ENCODE results near the gene HMGN4. TPM values are rescaled to one million over a fixed set of nuclear protein-coding genes. Genes with fewer than 3 reads are reported as not detected.

HMGN4 gene
- total RNA-seq, 1 experiment from 2014 or later: 54.8 TPM

- intact Hi-C loops (cut with micrococcal nuclease): no loop called here
- DNase-seq (no peak), ATAC-seq (no peak)
- Histone ChIP-seq H3K9ac (ENCODE audit: low read length) (no peak overlapping the region), H3K4me1 (ENCODE audit: insufficient read depth, low read length) (no peaks in the 10 kb centered on the region; the same call in 1 of the 2 replicates), H4K20me1 (ENCODE audit: low read length) (no peaks in the 10 kb centered on the region), H3K4me2 (ENCODE audit: low read length) (no peak overlapping the region), H3K27me3 (ENCODE audit: low read length) (no peaks in the 10 kb centered on the region), H3K9me3 (ENCODE audit: low read length) (no peaks in the 10 kb centered on the region), H3F3A (ENCODE audit: low read length, unreplicated experiment) (no peaks in the 10 kb centered on the region), H3K36me3 (ENCODE audit: low read depth, low read length) (no peaks in the 10 kb centered on the region), H2AFZ (ENCODE audit: low read length) (no peak overlapping the region), H3K79me2 (ENCODE audit: low read length) (no peaks in the 10 kb centered on the region), H3K4me3 (ENCODE audit: low read length) (no peak overlapping the region), H3K27ac (ENCODE audit: low read length) (no peak overlapping the region), H3K9me2 (replicated peaks; ENCODE audit: low read length) (no peaks in the 10 kb centered on the region)
- no peak for TF ChIP-seq EZH2 (IDR thresholded peaks at IDR 0.05; ENCODE audit: low read length, unreplicated experiment)
- TF ChIP-seq, protein P1, sequence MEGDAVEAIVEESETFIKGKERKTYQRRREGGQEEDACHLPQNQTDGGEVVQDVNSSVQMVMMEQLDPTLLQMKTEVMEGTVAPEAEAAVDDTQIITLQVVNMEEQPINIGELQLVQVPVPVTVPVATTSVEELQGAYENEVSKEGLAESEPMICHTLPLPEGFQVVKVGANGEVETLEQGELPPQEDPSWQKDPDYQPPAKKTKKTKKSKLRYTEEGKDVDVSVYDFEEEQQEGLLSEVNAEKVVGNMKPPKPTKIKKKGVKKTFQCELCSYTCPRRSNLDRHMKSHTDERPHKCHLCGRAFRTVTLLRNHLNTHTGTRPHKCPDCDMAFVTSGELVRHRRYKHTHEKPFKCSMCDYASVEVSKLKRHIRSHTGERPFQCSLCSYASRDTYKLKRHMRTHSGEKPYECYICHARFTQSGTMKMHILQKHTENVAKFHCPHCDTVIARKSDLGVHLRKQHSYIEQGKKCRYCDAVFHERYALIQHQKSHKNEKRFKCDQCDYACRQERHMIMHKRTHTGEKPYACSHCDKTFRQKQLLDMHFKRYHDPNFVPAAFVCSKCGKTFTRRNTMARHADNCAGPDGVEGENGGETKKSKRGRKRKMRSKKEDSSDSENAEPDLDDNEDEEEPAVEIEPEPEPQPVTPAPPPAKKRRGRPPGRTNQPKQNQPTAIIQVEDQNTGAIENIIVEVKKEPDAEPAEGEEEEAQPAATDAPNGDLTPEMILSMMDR (conservative IDR thresholded peaks at IDR 0.05; ENCODE audit: low read depth, low read length): no peak
- no peak for TF ChIP-seq EZH2phosphoT487 (IDR thresholded peaks at IDR 0.05; ENCODE audit: borderline replicate concordance, low read length)
- POLR2A ChIA-PET (ENCODE audit: unreplicated experiment): no interaction called here
- CTCF ChIA-PET: no interaction called here
- BruUV-seq (replicated peaks): no TSS peak
Observed at GRCh38 chr6:26588965-26589364, 50.8 kb downstream of the HMGN4 start.

- H3F3A ChIP-seq (ENCODE audit: low read length, unreplicated experiment): peaks cover 5% of the 10 kb centered on the region
- H2AFZ ChIP-seq (ENCODE audit: low read length): no peak overlapping the region
- peaks cover 9% of the 10 kb centered on the region for H3K79me2 ChIP-seq (ENCODE audit: low read length)
- no peaks in the 10 kb centered on the region for H3K9me3 ChIP-seq (ENCODE audit: low read length)
- H3K4me1 ChIP-seq (ENCODE audit: insufficient read depth, low read length): no peaks in the 10 kb centered on the region; the same call in 1 of the 2 replicates
- CTCF ChIA-PET: no interaction called here
- no peaks in the 10 kb centered on the region for H3K27me3 ChIP-seq (ENCODE audit: low read length)
- no peaks in the 10 kb centered on the region for H3K36me3 ChIP-seq (ENCODE audit: low read depth, low read length)
- intact Hi-C loops (cut with micrococcal nuclease): no loop called here
- DNase-seq (peak; percentile 12), ATAC-seq (no peak)
- no TSS peak for BruUV-seq (replicated peaks)
- no peak overlapping the region for H3K9ac ChIP-seq (ENCODE audit: low read length)
- TF ChIP-seq, protein P1 (conservative IDR thresholded peaks at IDR 0.05; ENCODE audit: low read depth, low read length): no peak; the same call in 1 of the 2 replicates
- no peak for TF ChIP-seq EZH2 (IDR thresholded peaks at IDR 0.05; ENCODE audit: low read length, unreplicated experiment)
- no peak for TF ChIP-seq EZH2phosphoT487 (IDR thresholded peaks at IDR 0.05; ENCODE audit: borderline replicate concordance, low read length)
- H4K20me1 ChIP-seq (ENCODE audit: low read length): no peaks in the 10 kb centered on the region
- H3K4me2 ChIP-seq (ENCODE audit: low read length): no peak overlapping the region
- H3K4me3 ChIP-seq (ENCODE audit: low read length): no peak overlapping the region
- H3K9me2 ChIP-seq (replicated peaks; ENCODE audit: low read length): no peaks in the 10 kb centered on the region
- no peak overlapping the region for H3K27ac ChIP-seq (ENCODE audit: low read length)
- POLR2A ChIA-PET (ENCODE audit: unreplicated experiment): no interaction called here
Observed at GRCh38 chr6:26592649-26593048, 54.5 kb downstream of the HMGN4 start.

GRCh38 chr6:26593278-26594130 lies 55.3 kb downstream of the HMGN4 start:
- ATAC-seq (no peak), DNase-seq (no peak)
- intact Hi-C loops (cut with micrococcal nuclease): loop anchor here (2.0 kb wide), 1 partner anchor 253 kb away; no protein-coding TSS in a partner anchor
- H3F3A ChIP-seq (ENCODE audit: low read length, unreplicated experiment): peaks cover 5% of the 10 kb centered on the region
- no peak overlapping the region for H3K9ac ChIP-seq (ENCODE audit: low read length)
- no TSS peak for BruUV-seq (replicated peaks)
- H4K20me1 ChIP-seq (ENCODE audit: low read length): no peaks in the 10 kb centered on the region
- no peak overlapping the region for H3K4me3 ChIP-seq (ENCODE audit: low read length)
- ChIA-PET CTCF (no interaction called here), POLR2A (ENCODE audit: unreplicated experiment) (no interaction called here)
- no peaks in the 10 kb centered on the region for H3K9me2 ChIP-seq (replicated peaks; ENCODE audit: low read length)
- H3K36me3 ChIP-seq (ENCODE audit: low read depth, low read length): peaks cover 4% of the 10 kb centered on the region
- TF ChIP-seq EZH2 (IDR thresholded peaks at IDR 0.05; ENCODE audit: low read length, unreplicated experiment) (no peak), EZH2phosphoT487 (IDR thresholded peaks at IDR 0.05; ENCODE audit: borderline replicate concordance, low read length) (no peak)
- TF ChIP-seq, protein P1 (conservative IDR thresholded peaks at IDR 0.05; ENCODE audit: low read depth, low read length): no peak
- no peaks in the 10 kb centered on the region for H3K27me3 ChIP-seq (ENCODE audit: low read length)
- peaks cover 18% of the 10 kb centered on the region for H3K79me2 ChIP-seq (ENCODE audit: low read length)
- H3K27ac ChIP-seq (ENCODE audit: low read length): no peak overlapping the region
- no peaks in the 10 kb centered on the region for H3K9me3 ChIP-seq (ENCODE audit: low read length)
- no peak overlapping the region for H3K4me2 ChIP-seq (ENCODE audit: low read length)
- H3K4me1 ChIP-seq (ENCODE audit: insufficient read depth, low read length): peaks cover 8% of the 10 kb centered on the region; the same call in 1 of the 2 replicates
- H2AFZ ChIP-seq (ENCODE audit: low read length): 0 out of 2 replicates have a peak overlapping the region, but pooled peaks have one; percentile 34
